Activated CD4-positive, alpha-beta T cell treated with anti-CD3 and anti-CD28 coated beads for 4 hours (primary cell): Measurements from ENCODE around the gene WNT11.

ENCODE experiments used
- DNase-seq, 2 donors: peaks; one replicate each; pipeline ENCODE4 v3.0.0-alpha.2; 2020

WNT11 gene

DNA sequence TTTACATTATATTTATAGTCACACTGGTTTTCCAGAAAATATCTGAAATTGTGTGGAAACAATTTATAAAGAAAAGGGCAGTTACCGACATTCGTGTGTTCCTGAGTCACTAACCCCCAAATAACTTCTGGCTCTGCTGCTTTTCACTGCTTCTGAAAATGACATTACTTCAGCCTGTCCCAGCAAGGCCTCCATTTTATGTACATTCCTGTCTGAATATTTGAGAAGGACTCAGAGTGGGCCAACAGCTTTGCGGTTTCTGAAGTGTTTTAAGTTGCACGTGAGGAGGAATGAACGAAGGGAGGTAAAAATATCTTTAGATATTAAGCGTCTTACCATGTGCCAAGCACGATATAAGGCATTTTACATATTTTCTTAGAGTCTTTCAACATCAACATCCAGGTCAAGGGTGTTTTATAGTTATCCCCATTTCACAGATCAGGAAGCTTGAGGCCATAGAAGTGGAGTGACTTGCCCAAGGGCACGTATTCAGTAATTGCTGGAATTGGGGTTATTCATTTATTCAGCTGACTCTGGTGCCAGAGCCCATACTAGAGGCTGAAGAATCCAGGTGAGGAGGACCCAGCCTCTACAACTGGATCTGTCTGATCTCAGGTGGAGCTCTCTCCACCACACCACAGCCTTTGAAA, 30.8 kb upstream of the WNT11 start:
- DNase-seq: no peak

DNA sequence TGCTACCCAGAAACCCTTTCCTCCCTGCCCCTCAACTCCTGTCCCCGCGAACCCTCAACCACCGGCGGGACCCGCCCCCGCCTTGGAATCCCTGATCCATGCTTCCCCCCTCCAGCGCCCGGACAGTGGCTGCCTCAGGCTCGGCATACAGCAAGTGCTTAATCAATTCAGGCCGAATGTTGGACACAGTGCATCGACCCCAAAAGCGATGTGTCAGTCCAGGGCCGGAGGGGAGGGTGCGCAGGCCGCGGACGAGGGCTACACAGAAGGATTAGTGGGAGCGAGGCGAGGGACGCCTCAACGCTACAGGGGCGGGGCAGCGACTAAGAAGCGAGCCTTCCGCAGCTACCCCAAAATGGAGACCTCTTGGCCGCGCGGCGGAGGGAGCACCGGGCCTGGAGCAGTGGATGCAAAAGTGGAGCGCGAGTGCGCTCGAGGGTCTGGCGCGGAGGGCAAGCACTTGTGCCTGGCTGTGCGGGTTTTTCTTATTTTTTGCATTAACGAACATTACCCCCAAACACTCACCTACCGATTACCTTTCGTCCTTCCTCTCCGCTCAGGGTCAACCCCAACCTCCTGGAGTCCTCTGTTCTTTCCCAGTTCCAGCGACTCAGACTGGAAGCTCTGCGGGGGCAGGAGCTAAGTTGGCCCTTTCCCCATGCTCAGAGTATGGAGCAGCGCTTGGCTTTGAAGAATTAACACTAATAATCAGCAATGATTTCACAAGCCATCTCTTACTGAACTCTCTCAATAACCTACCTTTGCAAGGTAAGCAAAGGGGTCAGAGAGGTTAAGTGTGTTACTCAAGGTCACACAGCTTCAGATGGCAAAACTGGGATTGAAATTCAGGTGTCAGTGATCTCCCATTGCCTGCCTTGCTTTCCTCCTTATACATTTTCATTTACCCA, 30.0 kb upstream of the WNT11 start:
- DNase-seq: no peak

DNA sequence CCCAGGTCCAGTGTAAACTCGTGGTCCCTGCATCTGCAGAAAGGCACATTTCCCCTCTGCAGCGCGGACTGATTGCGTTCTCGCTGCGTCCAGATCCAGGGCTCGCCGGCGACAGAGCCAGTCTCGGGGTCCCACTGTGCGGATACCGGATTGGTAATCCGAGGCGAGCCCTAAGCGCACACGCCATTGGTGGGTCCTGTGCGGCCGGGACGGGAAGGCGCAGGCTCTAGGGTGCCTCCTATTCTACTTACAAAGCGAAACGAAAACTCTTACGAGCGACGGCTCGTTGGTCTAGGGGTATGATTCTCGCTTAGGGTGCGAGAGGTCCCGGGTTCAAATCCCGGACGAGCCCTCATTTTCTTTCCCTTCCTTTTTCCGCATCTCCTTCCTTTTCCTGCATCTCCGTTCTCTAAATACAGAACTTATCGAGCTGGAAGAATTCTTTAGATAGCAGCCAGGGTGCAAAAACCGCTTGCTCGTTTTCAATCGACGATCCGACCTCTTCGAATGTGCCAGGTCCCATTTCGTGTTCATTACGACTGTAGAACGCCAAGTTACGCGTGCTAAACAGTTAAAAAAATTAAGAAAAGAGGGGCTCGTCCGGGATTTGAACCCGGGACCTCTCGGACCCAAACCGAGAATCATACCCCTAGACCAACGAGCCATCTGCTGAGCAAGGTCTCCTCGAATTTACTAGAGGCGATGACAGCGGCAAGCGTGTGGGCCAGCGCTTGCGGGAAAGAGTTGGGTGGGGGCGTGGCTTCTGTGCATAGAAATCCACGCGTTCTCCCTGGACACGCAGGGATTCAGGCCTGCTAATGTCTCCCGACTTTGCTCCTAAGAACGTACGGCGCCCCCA, 29.2 kb upstream of the WNT11 start:
- DNase-seq: peak; percentile 82 to 91

DNA sequence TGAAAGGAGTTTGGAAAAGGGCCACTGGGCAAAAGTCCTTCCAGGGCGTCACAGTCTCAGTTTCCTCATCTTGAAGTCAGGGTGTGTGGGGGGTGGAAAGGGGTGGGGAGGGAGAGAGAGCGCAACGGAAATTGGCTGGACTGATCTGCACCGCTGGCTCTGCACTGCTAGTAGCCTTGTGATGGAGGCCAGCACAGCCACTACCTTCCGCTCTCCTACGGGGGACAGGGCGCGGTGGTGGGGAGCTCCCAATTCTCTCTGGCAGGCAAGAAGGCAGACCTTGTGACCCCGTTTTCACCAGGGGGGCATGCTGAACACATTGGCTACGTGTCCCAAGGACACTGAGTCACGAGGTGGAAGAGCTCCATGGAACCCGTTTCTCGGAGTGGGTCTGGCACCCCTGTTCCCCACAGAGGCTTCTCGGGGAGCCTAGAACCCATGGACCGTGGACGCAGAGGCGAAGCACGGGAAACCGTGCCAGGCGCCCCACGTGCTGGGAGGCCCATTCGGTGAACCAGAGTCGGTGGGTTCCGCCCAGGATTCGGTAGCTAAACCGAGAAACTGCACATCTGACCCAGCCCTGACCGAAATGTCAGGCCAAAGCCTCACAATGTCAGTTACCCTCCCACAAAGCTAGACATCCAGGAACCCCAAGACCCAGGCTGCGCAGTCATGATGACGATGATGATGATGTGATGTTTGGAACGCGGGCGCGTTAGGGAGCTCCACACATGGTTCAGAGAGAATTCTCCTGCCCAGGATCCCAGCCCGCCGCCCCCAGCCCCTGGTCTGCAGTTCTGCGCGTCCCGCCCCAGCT, 28.3 kb upstream of the WNT11 start:
- DNase-seq: peak; percentile 25 to 29

DNA sequence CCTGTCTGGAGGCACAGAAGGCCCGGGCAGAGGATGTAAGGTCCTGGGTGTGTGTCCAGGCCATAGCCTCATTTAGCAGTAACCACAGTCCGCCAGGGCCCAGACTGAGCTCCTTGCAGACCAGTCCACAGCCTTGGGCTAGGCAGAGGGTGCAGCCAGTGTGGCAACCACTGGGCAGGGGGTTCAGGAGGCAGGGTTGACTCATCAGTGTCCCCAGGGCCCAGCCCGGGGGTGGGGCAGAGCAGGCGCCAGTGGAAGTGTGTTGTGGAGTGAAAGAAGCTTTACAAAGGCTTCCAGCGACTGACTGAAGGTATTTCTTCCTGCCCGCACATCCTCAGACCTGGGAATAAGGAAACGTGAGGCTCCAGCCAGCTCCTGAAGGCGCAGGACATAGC, 27.7 kb upstream of the WNT11 start:
- DNase-seq: no peak

DNA sequence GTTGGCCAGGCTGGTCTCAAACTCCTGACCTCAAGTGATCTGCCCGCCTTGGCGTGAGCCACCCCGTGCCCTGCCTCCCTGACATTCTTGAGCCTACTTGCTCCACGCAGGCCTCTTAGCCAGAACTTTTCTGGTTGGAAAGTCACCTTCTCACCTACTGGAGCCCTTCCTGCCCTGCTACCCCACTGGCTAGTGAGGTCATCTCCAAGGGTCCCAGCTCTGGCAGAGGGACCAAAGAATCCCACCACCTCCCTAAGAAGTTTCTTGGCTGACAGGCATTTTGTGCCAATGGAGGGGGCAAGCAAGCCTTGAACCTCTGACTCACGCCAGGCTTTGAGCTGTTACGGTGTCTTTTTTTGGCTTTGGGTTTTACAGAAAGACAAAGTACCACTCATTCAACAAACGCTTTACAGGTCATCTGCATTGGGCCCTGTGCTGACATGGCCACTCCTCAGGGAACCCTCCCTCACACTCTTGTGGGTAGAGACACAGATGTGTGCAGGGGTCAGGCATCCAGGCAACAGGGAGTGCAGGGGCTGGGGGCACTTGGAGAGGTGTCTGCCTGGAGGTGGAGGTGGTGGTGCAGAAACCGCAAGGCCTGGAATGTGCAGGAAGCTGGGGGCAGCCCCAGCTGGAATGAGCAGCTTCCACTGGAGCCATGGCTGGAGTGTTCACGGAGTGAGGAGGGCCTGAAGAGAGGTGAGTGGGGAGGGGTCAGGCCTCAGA, 27.1 kb upstream of the WNT11 start:
- no peak for DNase-seq

DNA sequence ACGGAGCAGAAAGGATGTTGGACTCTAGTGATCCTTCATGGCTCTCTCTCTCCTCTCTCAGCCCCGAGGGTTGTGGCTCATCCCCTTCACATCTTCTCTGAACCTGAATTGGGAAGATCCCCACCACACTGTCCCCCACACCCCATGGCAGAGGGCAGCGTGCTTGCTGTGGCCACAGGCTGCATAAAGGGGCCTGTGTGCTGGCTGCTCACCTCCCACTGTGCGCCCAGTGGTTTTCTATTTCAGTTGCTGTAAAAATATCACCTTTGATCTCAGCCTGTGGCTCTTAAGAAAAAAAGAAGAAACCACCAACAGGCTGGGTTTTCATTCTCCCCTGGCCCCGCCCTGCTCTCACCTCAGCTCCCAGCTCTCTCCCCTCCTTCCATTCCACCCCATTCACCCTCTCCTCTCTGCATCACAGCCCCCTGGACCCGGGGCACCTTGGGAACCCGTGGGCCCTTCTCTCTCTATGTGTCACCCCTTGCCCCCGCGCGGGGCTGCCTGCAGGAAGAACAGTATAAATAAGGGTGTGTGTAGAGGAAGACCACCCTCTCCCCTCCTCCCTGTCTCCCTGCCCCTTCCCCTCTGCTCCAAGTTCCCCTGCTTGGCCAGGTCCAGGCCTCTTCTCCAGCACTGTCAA, 25.8 kb upstream of the WNT11 start:
- peak; percentile 21 to 24 for DNase-seq

DNA sequence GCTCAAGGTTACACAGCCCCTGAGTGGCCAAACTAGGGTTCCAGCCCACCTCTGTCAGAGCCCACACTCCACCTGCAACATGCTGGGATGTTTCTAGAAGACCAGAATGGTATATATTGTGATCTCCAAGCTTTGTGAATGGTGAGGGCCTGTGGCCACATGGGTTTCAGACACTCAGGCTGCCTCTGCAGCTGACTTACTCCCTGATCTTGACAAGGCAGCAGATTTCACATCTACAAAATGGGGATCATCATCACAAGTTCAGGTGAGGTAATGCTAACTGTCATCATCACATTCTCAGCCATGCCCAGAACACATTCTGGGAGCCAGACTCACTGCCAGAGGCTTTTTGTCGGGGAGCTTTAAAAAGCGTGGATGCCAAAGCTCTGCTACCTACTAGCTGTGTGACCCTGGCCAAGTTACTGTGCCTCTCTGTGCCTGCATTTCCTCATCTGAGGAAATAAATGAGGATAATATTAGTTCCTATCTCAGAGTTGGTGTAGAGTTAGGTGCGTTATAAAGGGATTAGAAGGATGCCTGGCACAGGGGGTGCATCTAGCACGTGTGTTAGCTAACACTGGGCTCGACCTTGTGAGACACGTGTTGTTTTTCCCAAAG, 24.9 kb upstream of the WNT11 start:
- DNase-seq: no peak

DNA sequence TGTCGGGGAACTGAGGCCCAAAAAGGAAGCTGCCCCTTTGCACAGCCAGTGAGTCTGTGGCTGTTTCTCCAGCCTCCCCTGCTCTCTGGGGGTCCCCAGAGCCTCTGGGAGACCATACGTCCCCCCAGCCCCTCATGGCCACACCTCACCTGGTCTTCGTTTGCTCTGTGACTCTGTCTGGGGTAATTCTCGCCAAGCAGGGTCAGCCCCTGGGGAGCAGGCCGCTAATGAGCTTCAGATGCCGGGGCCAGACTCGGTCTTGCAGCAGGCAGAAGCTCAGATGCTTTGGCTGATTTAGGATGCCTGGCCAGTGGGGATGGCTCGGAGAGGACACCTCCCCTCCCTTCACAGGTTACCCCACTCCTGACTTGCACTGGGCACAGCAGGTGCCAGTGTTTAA, 24.1 kb upstream of the WNT11 start:
- DNase-seq: no peak

DNA sequence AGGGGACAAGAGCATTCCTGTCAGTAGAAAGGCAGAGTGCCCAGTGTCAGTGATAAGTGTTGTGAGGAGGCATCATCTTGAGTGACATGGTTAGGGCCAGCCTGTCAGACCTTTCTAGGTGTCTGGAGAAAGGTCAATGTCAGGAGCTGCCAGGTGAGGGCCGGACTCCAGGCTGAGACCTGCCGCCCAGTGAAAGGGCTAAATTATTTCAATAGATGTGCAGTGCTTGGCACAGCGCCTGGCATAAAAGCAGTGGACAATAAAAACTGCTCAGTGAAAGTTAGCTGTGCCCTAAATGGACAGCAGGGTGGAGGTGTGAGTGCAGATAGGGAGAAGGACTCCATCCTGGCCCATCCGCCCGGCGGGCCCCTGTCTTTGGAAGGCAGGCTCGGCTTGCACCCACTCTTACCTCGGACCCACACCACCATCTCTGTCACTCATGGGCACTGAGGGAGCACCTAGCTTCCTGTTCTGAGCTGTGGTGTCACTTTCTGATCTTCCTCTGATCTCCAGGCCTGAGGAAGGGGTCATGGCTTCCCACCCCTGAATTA, 23.5 kb upstream of the WNT11 start:
- DNase-seq: no peak

DNA sequence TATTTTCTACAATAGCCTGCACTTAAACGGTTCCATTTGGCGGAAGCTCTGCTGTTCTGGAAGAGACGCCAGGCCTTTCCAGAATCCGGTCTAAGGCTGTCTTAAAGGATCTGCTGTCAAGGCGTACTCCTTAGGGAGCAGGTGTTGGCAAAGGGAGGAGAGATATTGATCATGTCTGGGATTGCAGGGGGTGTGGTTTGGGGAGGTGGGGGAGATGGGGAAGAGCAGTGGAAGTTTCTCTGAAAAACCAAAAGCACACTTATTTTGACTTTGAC, 22.5 kb upstream of the WNT11 start:
- no peak for DNase-seq

DNA sequence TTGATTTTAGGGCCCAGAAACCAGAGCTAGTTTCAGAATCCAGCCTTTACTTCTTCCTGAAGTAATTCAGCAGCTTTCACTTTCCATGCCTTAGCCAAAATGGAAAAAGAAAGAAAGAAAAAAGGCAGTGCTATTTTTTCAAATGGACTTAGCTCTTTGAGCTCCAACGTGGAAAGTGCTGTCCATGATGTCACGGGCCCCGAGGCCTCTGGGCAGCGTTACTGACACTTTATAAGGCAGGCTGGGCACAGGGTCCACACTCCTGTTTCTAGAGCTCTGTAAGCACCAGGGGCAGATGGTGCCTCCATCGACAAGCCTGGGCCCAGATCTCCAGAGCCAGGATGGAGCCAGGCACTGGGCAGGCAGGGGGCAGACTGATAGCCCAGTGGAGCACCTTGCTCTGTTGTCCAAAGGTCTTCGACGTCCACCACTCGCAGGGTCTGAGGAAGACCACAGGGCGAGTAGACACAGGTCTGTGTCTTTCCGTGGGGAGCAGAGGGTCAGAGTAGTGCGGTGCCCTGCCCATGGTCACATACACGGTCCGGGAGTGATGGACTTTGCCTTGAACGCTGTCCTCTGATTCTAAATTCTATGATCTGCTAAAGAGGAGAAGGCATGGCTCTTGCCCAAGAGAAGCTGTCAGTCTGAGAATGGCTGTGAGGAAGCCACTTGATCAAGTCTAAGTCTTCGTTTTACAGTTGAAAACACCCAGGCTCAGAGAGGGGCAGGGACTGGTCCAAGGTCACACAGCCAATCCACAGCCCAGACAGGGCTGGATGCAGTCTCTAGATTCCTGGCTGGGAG, 22.0 kb upstream of the WNT11 start:
- DNase-seq: no peak

DNA sequence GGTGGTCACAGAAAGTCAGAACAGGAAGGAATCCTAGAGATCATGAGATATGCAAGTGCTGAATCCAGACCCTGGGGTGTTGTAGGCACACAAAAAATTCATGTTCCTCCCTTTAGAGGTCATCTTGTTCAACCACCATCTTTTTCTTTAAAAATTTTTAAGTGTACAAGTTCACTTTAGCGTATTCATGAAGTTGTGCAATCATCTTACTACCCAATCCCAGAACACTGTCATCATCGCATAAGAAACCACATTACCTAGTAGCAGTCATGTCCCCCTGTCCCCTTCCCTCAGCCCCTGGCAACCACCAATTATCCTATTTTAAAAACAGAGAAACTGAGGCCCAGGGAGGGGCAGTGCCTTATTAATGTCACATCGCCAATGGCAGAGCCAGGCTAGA, 20.3 kb upstream of the WNT11 start:
- DNase-seq: no peak

DNA sequence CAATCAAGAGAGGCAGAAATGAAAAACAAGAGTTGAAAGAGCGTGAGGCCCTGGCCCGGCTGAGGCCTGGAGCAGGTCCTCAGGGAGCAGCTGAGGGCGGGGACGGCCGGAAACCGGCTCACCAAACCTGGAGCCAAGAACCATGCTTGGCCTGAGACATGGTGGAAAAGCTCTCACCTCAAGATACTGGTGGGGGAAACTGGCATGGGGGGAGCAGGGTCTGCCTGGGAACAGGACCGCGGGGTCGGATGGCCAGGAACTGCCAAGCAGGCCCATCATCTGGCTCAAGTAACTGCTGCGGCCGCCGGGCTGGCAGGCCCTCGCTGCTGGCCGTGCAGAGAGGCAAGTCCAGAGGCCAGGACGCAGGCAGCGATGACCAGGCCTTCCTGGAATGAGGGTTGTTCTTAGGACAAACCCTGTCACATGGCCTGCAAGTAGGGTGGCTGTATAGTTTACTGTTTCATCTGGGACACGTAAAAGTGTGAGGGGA, 18.9 kb upstream of the WNT11 start:
- DNase-seq: no peak

DNA sequence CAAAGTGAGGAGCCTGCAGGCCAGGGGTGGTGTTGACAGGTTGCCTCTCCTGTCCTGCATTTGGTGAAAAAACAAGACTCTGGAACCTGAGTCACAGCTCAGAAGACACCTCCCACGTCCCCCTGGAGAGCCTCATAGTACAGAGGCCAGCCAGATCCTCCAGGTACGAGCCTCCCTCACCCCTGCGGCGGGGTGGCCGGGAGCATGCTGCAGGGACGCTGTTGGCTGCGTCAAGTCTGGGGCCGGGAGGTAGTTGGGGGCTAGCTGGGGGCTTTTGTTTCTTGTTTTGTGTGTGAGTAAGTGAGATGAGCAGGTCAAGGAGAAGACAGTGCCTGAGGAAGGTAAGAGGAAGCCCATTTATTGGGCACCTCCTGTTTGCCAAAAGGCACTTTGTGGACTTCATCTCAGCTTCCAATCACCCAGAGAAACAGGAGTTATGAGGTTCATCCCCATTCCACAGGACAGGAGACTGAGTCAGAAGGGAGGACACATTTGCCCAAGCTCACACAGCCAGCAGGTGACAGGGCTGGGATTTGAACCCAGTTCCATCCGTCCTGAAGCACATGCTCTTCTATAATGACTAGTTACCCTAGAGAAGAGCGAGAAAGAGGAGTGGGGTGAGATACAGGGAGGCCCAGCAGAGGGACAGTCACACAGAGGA, 18.3 kb upstream of the WNT11 start:
- no peak for DNase-seq

DNA sequence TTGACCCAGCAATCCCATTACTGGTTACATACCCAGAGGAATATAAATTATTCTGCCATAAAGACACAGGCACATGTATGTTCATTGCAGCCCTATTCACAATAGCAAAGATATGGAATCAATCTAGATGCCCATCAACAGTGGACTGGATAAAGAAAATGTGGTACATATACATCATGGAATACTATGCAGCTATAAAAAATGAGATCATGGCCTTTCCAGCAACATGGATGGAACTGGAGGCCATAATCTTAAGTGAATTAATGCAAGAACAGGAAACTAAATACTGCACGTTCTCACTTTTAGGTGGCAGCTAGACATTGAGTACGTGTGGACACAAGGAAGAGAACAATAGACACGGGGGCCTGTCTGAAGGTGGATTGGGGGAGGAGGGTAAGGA, 15.1 kb upstream of the WNT11 start:
- DNase-seq: no peak

DNA sequence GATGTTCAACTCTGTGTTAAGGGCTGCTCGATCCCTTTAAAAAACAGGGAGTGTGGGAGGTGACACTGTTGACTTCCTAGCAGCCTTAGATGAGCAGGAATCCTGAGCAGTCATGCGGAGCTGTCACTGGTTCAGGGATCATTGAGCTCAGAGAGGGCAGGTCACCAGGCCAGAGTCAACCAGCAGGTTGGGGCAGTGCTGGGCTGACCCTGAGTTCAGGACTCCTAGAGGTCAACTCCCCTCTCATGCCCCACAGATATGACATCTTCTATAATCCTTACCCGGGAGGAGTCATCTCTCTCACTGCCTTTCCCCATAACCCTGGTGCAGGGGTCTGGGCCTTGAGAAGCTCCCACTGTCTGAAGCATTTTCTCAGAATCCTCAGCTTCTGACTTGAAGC, 12.9 kb upstream of the WNT11 start:
- DNase-seq: no peak

DNA sequence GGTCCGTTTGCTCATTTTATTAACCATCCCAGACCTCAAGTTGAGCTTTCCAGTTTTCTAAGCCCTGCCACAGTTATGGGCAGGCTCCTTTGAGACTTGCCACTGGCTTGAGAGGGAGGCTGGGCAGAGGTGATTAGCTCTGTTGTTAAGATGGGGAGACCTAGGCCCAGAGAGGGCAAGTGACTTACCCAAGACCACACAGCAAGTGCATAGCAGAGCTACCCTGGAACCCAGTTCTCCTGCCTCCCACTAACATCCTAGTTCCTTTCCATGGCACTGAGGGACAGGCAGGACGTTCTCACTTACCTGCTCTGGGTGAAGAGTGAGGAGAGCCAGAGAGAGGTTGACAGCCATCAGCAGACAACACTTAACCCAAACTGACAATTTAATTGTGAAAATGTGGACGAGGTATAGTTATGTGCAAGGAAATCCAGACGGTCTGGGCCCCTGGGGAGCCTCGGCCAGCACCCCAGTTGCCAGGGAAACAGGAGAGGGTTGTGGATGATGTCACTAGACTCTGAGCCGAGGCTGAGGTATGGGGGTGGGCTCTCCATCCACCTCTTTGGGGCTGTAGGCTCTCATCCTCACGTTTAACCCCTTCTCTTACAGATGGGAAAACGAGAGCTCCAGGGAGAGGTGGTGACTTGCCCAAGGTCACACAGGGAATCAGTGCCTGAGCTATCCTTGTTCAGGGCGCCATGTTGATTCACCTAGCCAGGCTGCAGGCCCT, 12.3 kb upstream of the WNT11 start:
- DNase-seq: no peak
